Measurements from ENCODE around the gene STXBP2. TPM values are rescaled to one million over a fixed set of nuclear protein-coding genes. Genes with fewer than 3 reads are reported as not detected.

Gene STXBP2
- total RNA-seq, 1 experiment from 2014 or later = 133 TPM

DNA sequence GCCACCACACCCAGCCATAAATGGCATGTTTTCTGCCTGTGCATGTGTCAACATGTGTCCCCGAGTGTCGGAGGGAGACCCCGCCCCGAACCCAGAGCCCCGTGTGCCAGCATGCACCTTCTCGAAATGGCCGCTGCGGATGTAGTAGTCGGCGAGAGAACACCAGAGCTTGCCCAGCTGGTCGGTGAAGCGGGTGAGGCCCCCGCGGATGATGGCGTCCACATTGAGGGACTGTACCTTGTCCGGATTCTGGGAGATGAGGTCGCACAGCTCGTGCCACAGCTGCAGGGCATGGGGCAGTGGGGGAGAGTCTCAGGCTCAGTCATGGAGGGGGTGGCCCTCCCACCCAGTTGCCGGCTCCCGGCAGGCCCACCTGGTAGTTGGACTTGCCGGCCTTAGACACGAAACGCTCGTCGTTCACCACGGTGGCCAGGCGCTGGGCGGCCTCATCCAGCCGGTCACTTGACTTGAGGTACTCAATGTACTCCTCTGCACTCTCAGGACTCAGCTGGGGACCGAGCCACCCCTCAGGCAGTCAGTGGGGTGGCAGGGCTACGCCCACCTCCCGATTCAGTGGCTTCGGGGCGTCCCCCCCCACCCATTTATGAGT is 11.0 kb upstream of the STXBP2 start:
- peaks cover 47% of the 10 kb centered on the region for H3K79me2 ChIP-seq (ENCODE audit: low read length)
- no peak overlapping the region for H3K9ac ChIP-seq (ENCODE audit: low read length)
- CTCF ChIA-PET = interaction anchor here (0.9 kb wide), 1 partner anchor 57 kb away, joined by 4 read pairs; no protein-coding TSS in a partner anchor
- H3K36me3 ChIP-seq (ENCODE audit: low read depth, low read length) = peaks cover 30% of the 10 kb centered on the region; the same call in 1 of the 2 replicates
- POLR2A ChIA-PET (ENCODE audit: unreplicated experiment) = no interaction called here
- TF ChIP-seq CTCF (conservative IDR thresholded peaks at IDR 0.05; ENCODE audit: low read depth, low read length) = no peak
- TF ChIP-seq EZH2 (IDR thresholded peaks at IDR 0.05; ENCODE audit: low read length, unreplicated experiment) = no peak
- no peak for TF ChIP-seq EZH2phosphoT487 (IDR thresholded peaks at IDR 0.05; ENCODE audit: borderline replicate concordance, low read length)
- H3K27ac ChIP-seq (ENCODE audit: low read length) = no peak overlapping the region
- no peaks in the 10 kb centered on the region for H3K27me3 ChIP-seq (ENCODE audit: low read length)
- DNase-seq (no peak), ATAC-seq (no peak)
- no peak overlapping the region for H3K4me3 ChIP-seq (ENCODE audit: low read length)
- H3K9me2 ChIP-seq (replicated peaks; ENCODE audit: low read length) = no peaks in the 10 kb centered on the region
- no peak overlapping the region for H3K4me2 ChIP-seq (ENCODE audit: low read length)
- intact Hi-C loops (cut with micrococcal nuclease) = no loop called here
- no peak overlapping the region for H2AFZ ChIP-seq (ENCODE audit: low read length)
- H3K4me1 ChIP-seq (ENCODE audit: insufficient read depth, low read length) = peaks cover 15% of the 10 kb centered on the region
- no peaks in the 10 kb centered on the region for H3K9me3 ChIP-seq (ENCODE audit: low read length)
- H4K20me1 ChIP-seq (ENCODE audit: low read length) = no peaks in the 10 kb centered on the region
- H3F3A ChIP-seq (ENCODE audit: low read length, unreplicated experiment) = no peaks in the 10 kb centered on the region
- no TSS peak for BruUV-seq (replicated peaks)

- no peak overlapping the region for H2AFZ ChIP-seq (ENCODE audit: low read length)
- no peaks in the 10 kb centered on the region for H3K9me3 ChIP-seq (ENCODE audit: low read length)
- H3K9ac ChIP-seq (ENCODE audit: low read length) = no peak overlapping the region
- POLR2A ChIA-PET (ENCODE audit: unreplicated experiment) = no interaction called here
- no peak for DNase-seq
- no peaks in the 10 kb centered on the region for H4K20me1 ChIP-seq (ENCODE audit: low read length)
- H3K4me2 ChIP-seq (ENCODE audit: low read length) = no peak overlapping the region
- H3K4me3 ChIP-seq (ENCODE audit: low read length) = no peak overlapping the region
- no peaks in the 10 kb centered on the region for H3F3A ChIP-seq (ENCODE audit: low read length, unreplicated experiment)
- no peak for TF ChIP-seq EZH2phosphoT487 (IDR thresholded peaks at IDR 0.05; ENCODE audit: borderline replicate concordance, low read length)
- H3K27ac ChIP-seq (ENCODE audit: low read length) = no peak overlapping the region
- H3K9me2 ChIP-seq (replicated peaks; ENCODE audit: low read length) = no peaks in the 10 kb centered on the region
- H3K36me3 ChIP-seq (ENCODE audit: low read depth, low read length) = peaks cover 24% of the 10 kb centered on the region; the same call in 1 of the 2 replicates
- ATAC-seq = no peak
- no peaks in the 10 kb centered on the region for H3K27me3 ChIP-seq (ENCODE audit: low read length)
- no TSS peak for BruUV-seq (replicated peaks)
- CTCF ChIA-PET = no interaction called here
- intact Hi-C loops (cut with micrococcal nuclease) = no loop called here
- H3K79me2 ChIP-seq (ENCODE audit: low read length) = peaks cover 57% of the 10 kb centered on the region
- H3K4me1 ChIP-seq (ENCODE audit: insufficient read depth, low read length) = peaks cover 15% of the 10 kb centered on the region
These were observed 9.7 kb upstream of the STXBP2 start for GRCh38 chr19:7627166-7627565.

GRCh38 chr19:7628589-7629311 is 8.2 kb upstream of the STXBP2 start:
- TSS peak; percentile 85 for BruUV-seq (replicated peaks)
- no peak for TF ChIP-seq CTCF (conservative IDR thresholded peaks at IDR 0.05; ENCODE audit: low read depth, low read length)
- TF ChIP-seq EZH2phosphoT487 (IDR thresholded peaks at IDR 0.05; ENCODE audit: borderline replicate concordance, low read length) = no peak
- TF ChIP-seq EZH2 (IDR thresholded peaks at IDR 0.05; ENCODE audit: low read length, unreplicated experiment) = no peak
- Histone ChIP-seq H3K9ac (ENCODE audit: low read length) (peak overlapping the region; percentile 89), H3K79me2 (ENCODE audit: low read length) (peaks cover 57% of the 10 kb centered on the region), H3K27me3 (ENCODE audit: low read length) (no peaks in the 10 kb centered on the region), H2AFZ (ENCODE audit: low read length) (peak overlapping the region; percentile 43; the same call in 1 of the 2 replicates), H4K20me1 (ENCODE audit: low read length) (no peaks in the 10 kb centered on the region), H3K4me1 (ENCODE audit: insufficient read depth, low read length) (peaks cover 15% of the 10 kb centered on the region), H3K4me2 (ENCODE audit: low read length) (peak overlapping the region; percentile 95), H3K9me3 (ENCODE audit: low read length) (no peaks in the 10 kb centered on the region), H3K4me3 (ENCODE audit: low read length) (peak overlapping the region; percentile 87), H3F3A (ENCODE audit: low read length, unreplicated experiment) (no peaks in the 10 kb centered on the region), H3K36me3 (ENCODE audit: low read depth, low read length) (peaks cover 13% of the 10 kb centered on the region; the same call in 1 of the 2 replicates), H3K27ac (ENCODE audit: low read length) (no peak overlapping the region), H3K9me2 (replicated peaks; ENCODE audit: low read length) (no peaks in the 10 kb centered on the region)
- ATAC-seq = no peak
- ChIA-PET CTCF (interaction anchor here (0.8 to 1.3 kb wide), 3 partner anchors 31 to 60 kb away, joined by 3 to 14 read pairs (median 3); partner anchors contain the start of gene TRAPPC5), POLR2A (ENCODE audit: unreplicated experiment) (interaction anchor here (0.5 to 1.8 kb wide), 3 partner anchors 60 to 151 kb away, joined by 3 to 48 read pairs (median 4); no protein-coding TSS in a partner anchor)
- no peak for DNase-seq
- intact Hi-C loops (cut with micrococcal nuclease) = no loop called here

Measured in PC-3 (cell line).